ENCODE measurements around the gene PPTC7. TPM values are rescaled to one million over a fixed set of nuclear protein-coding genes. Genes with fewer than 3 reads are reported as not detected.
"Not testable (repeated sequence)": the region's sequence is repeated elsewhere in the genome, so short reads cannot be mapped to it uniquely, and the experiment has no call there.

The PPTC7 gene
- total RNA-seq, 1 donor from 2014 or later = 14.2 TPM

- no peak overlapping the region for H3K27ac Mint-ChIP-seq
- H3K9me3 Mint-ChIP-seq = no peaks in the 10 kb centered on the region
Measured at GRCh38 chr12:110615171-110615570, 32.1 kb upstream of the PPTC7 start.

DNA sequence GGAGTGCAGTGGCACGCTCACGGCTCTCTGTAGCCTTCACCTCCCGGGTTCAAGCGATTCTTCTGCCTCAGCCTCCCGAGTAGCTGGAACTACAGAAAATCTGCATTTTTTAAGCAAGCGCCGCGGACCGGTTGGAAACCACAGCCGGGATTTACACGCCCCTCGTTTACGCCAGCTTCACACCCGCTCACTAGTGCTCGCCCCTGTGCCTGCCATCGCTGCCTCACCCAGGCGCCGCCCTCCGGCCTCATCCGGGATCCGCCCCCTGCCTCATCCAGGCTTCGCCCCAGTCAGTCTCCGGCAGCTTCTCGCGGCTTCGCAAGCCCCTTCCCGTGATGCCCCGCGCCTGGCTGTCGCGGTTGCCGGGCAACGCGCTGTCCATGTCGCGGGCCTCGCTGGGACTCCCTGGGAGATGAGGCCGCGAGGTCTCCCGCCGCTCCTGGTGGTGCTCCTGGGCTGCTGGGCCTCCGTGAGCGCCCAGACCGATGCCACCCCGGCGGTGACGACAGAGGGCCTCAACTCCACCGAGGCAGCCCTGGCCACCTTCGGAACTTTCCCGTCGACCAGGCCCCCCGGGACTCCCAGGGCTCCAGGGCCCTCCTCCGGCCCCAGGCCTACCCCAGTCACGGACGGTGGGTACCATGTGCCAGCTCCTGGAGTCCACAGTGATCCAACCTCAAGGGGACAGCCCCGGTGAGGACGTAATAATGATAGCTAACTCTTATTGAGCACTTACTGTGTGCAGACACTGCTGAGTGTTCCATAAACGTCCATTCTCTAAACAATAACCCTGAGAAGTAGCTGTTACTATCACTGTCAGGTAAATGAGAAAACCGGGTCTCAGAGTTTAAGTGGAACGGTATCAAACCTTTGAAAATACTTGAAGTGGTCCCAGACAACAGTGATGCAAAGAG is 30.9 kb upstream of the PPTC7 start, which contains the start of gene TCTN1:
TCTN1 (plus strand) TSS at position 359 of the 914 bp plus-strand sequence; CDS start at position 413, 54 bp downstream.
- peaks cover 6% of the 10 kb centered on the region for H3K36me3 Mint-ChIP-seq
- TF ChIP-seq, protein P1, sequence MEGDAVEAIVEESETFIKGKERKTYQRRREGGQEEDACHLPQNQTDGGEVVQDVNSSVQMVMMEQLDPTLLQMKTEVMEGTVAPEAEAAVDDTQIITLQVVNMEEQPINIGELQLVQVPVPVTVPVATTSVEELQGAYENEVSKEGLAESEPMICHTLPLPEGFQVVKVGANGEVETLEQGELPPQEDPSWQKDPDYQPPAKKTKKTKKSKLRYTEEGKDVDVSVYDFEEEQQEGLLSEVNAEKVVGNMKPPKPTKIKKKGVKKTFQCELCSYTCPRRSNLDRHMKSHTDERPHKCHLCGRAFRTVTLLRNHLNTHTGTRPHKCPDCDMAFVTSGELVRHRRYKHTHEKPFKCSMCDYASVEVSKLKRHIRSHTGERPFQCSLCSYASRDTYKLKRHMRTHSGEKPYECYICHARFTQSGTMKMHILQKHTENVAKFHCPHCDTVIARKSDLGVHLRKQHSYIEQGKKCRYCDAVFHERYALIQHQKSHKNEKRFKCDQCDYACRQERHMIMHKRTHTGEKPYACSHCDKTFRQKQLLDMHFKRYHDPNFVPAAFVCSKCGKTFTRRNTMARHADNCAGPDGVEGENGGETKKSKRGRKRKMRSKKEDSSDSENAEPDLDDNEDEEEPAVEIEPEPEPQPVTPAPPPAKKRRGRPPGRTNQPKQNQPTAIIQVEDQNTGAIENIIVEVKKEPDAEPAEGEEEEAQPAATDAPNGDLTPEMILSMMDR (IDR thresholded peaks at IDR 0.05; ENCODE audit: unreplicated experiment) = no peak
- H3K4me3 Mint-ChIP-seq = peak within 1 kb of the TSS; percentile 77
- peaks cover 4% of the 10 kb centered on the region for H3K4me1 Mint-ChIP-seq
- peak within 1 kb of the TSS; percentile 39 for H3K27ac Mint-ChIP-seq
- DNase-seq (ENCODE audit: low spot score in 2 of 2, unreplicated experiment in 2 of 2) = peak; percentile 92 to 95
- H3K27me3 Mint-ChIP-seq (ENCODE audit: low read depth) = no peaks in the 10 kb centered on the region
- no peaks in the 10 kb centered on the region for H3K9me3 Mint-ChIP-seq

More at GRCh38 chr12:110615171-110615570, 32.1 kb upstream of the PPTC7 start:
- peak overlapping the region; percentile 42 for H3K4me3 Mint-ChIP-seq
- no peaks in the 10 kb centered on the region for H3K27me3 Mint-ChIP-seq (ENCODE audit: low read depth)
- H3K4me1 Mint-ChIP-seq = peaks cover 4% of the 10 kb centered on the region
- DNase-seq (ENCODE audit: low spot score in 2 of 2, unreplicated experiment in 2 of 2) = no peak
- peaks cover 6% of the 10 kb centered on the region for H3K36me3 Mint-ChIP-seq
- TF ChIP-seq, protein P1 (IDR thresholded peaks at IDR 0.05; ENCODE audit: unreplicated experiment) = no peak

DNA sequence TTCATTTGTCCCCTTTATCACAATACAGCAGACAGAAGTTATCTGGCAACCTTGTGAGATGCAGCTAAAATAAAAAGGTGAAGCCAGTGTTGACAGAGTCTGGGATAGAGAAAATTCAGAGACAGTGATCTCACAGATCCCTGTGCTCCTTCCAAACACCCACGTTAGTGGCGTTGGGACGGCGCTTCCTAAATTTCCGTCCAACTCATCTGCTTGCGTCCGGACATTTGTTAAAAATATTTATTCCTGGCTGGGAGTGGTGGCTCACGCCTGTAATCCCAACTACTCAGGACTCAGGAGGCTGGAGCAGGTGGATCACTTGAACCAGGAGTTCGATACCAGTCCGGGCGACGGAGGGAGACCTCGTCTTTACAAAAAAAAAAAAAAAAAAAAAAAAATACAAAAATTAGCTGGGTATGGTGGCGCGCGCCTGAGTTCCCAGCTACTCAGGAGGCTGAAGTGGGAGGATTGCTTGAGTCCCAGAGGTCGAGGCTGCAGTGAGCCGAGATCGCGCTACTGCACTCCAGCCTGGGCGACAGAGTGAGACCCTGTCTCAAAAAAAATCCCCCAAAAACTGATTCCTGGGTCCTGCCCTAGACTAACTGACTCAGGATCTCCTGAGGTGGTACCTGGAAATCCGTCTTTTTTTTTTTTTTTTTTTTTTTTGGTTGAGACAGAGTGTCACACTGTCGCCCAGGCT is 30.1 kb upstream of the PPTC7 start:
- peak overlapping the region; percentile 77 for H3K4me3 Mint-ChIP-seq
- TF ChIP-seq, protein P1 (IDR thresholded peaks at IDR 0.05; ENCODE audit: unreplicated experiment) = no peak
- H3K9me3 Mint-ChIP-seq = no peaks in the 10 kb centered on the region
- H3K4me1 Mint-ChIP-seq = peaks cover 4% of the 10 kb centered on the region
- peaks cover 6% of the 10 kb centered on the region for H3K36me3 Mint-ChIP-seq
- no peak for DNase-seq (ENCODE audit: low spot score in 2 of 2, unreplicated experiment in 2 of 2)
- H3K27ac Mint-ChIP-seq = no peak overlapping the region
- H3K27me3 Mint-ChIP-seq (ENCODE audit: low read depth) = no peaks in the 10 kb centered on the region

DNA sequence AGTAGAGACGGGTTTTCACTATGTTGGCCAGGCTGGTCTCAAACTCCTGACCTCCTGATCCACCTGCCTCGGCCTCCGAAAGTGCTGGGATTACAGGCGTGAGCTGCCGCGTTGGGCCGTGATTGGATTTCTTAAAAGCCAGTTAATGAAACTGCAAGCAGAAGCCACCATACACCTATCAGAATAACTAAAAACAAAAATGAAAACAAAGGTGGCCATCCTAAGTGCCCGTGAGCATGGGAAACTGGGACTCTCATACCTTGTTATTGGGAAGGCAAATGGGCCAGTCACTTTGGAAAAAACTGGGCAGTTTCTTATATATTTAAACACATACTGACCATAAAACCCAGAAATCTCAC is 23.1 kb upstream of the PPTC7 start:
- no peak for DNase-seq (ENCODE audit: low spot score in 2 of 2, unreplicated experiment in 2 of 2)
- H3K9me3 Mint-ChIP-seq = no peaks in the 10 kb centered on the region
- H3K4me1 Mint-ChIP-seq = no peaks in the 10 kb centered on the region
- H3K4me3 Mint-ChIP-seq = no peak overlapping the region
- TF ChIP-seq, protein P1 (IDR thresholded peaks at IDR 0.05; ENCODE audit: unreplicated experiment) = no peak
- no peaks in the 10 kb centered on the region for H3K36me3 Mint-ChIP-seq
- no peaks in the 10 kb centered on the region for H3K27me3 Mint-ChIP-seq (ENCODE audit: low read depth)
- no peak overlapping the region for H3K27ac Mint-ChIP-seq

- H3K36me3 Mint-ChIP-seq; DNase-seq (ENCODE audit: low spot score in 2 of 2, unreplicated experiment in 2 of 2); H3K4me1 Mint-ChIP-seq; H3K9me3 Mint-ChIP-seq; H3K27me3 Mint-ChIP-seq (ENCODE audit: low read depth); H3K4me3 Mint-ChIP-seq; H3K27ac Mint-ChIP-seq: not testable (repeated sequence)
- TF ChIP-seq, protein P1 (IDR thresholded peaks at IDR 0.05; ENCODE audit: unreplicated experiment) = peak; percentile 47
Measured at GRCh38 chr12:110602085-110602814, 19.1 kb upstream of the PPTC7 start.
